IMR-90 (cell line): ENCODE results near the gene GABRD. TPM values are rescaled to one million over a fixed set of nuclear protein-coding genes. Genes with fewer than 3 reads are reported as not detected.

Experiments
- ATAC-seq: fragments of 200-7000 bp; cut with Tn5 transposase; 2 replicates; pipeline ENCODE4 v1.9.1; 2020; ENCODE audit warnings: low read depth, mild to moderate bottlenecking, moderate library complexity
- BruUV-seq: library from RNA; stranded (reverse); fragments of 400-500 nt; replicated peaks from 2 replicates; lab custom pipeline; 2021; lab: Mats Ljungman, UMichigan
- CTCF ChIA-PET: fragments of 300-600 bp; formaldehyde crosslinking; extraction: SDS; loops from one replicate; lab custom pipeline; 2021; ENCODE audit warnings: antibody characterized with exemption; lab: Yijun Ruan, JAX
- POLR2A ChIA-PET: fragments of 300-600 bp; sonication (Branson Sonifier 250); formaldehyde crosslinking; loops from one replicate; lab custom pipeline; 2022; ENCODE audit warnings: antibody characterized with exemption; ENCODE audit not compliant: unreplicated experiment; lab: Charles Lee
- DNase-seq: peaks from one replicate; pipeline ENCODE4 v3.0.0; 2013
- H2AFZ ChIP-seq: replicated peaks from 2 replicates; pipeline ENCODE3; 2013; ENCODE audit warnings: low read length, mild to moderate bottlenecking; ENCODE audit not compliant: poor library complexity
- H2AK5ac ChIP-seq: 2 replicates; pipeline ENCODE4 v1.6.1; 2013; ENCODE audit warnings: low read depth, low read length, inconsistent platforms
- H2AK9ac ChIP-seq: replicated peaks from 2 replicates; pipeline ENCODE3; 2013; ENCODE audit warnings: mild to moderate bottlenecking, low read depth, low read length, moderate library complexity; ENCODE audit not compliant: poor library complexity
- H2BK120ac ChIP-seq: 2 replicates; pipeline ENCODE4 v1.6.1; 2013; ENCODE audit warnings: low read depth, low read length, inconsistent platforms
- H2BK15ac ChIP-seq: 3 replicates; pipeline ENCODE4 v1.6.1; 2013; ENCODE audit warnings: low read depth, low read length, inconsistent platforms
- H2BK20ac ChIP-seq: 2 replicates; pipeline ENCODE4 v1.6.1; 2013; ENCODE audit warnings: low read depth, mild to moderate bottlenecking, inconsistent platforms, low read length, moderate library complexity
- H2BK5ac ChIP-seq: 2 replicates; pipeline ENCODE4 v1.6.1; 2013; ENCODE audit warnings: mild to moderate bottlenecking, low read depth, low read length, inconsistent platforms; ENCODE audit not compliant: poor library complexity, severe bottlenecking
- H3K14ac ChIP-seq: replicated peaks from 2 replicates; pipeline ENCODE4 v1.6.1; 2013; ENCODE audit warnings: low read depth, low read length, inconsistent platforms
- H3K18ac ChIP-seq: 2 replicates; pipeline ENCODE4 v1.6.1; 2013; ENCODE audit warnings: low read depth, low read length, control low read depth
- H3K23ac ChIP-seq: 2 replicates; pipeline ENCODE4 v1.6.1; 2013; ENCODE audit warnings: low read depth, low read length, inconsistent platforms
- H3K27ac ChIP-seq: 2 replicates; pipeline ENCODE4 v1.5.1; 2013; ENCODE audit warnings: mild to moderate bottlenecking, control low read depth, low read length; ENCODE audit not compliant: insufficient read depth
- H3K27me3 ChIP-seq: 2 replicates; pipeline ENCODE4 v1.6.1; 2013; ENCODE audit warnings: low read length; ENCODE audit not compliant: control insufficient read depth, insufficient read depth
- H3K36me3 ChIP-seq: 2 replicates; pipeline ENCODE4 v1.6.1; 2013; ENCODE audit warnings: low read length, mixed read lengths; ENCODE audit not compliant: control insufficient read depth, insufficient read depth
- H3K4ac ChIP-seq: 2 replicates; pipeline ENCODE4 v1.6.1; 2013; ENCODE audit warnings: low read depth, low read length, inconsistent platforms
- H3K4me1 ChIP-seq: 2 replicates; pipeline ENCODE4 v1.6.1; 2013; ENCODE audit warnings: low read length, mixed read lengths; ENCODE audit not compliant: control insufficient read depth, insufficient read depth
- H3K4me2 ChIP-seq: 2 replicates; pipeline ENCODE4 v1.6.1; 2013; ENCODE audit warnings: low read depth, mild to moderate bottlenecking, control low read depth, low read length, moderate library complexity
- H3K4me3 ChIP-seq: 2 replicates; pipeline ENCODE4 v1.5.1; 2013; ENCODE audit warnings: low read depth, mild to moderate bottlenecking, control low read depth, low read length, moderate library complexity; ENCODE audit not compliant: insufficient read depth
- H3K56ac ChIP-seq: 2 replicates; pipeline ENCODE4 v1.6.1; 2013; ENCODE audit warnings: low read length, inconsistent platforms; ENCODE audit not compliant: insufficient read depth; ENCODE audit errors: extremely low read depth
- H3K79me1 ChIP-seq, 2 experiments: 2 replicates each; pipeline ENCODE4 v1.6.1; 2013; ENCODE audit warnings: low read length in 2 of 2, inconsistent platforms in 1 of 2, low read depth in 1 of 2
- H3K9ac ChIP-seq: 2 replicates; pipeline ENCODE4 v1.6.1; 2013; ENCODE audit warnings: low read depth, low read length, control low read depth
- H3K9me1 ChIP-seq: 2 replicates; pipeline ENCODE4 v1.6.1; 2013; ENCODE audit warnings: low read length, inconsistent platforms; ENCODE audit not compliant: insufficient read depth
- H3K9me3 ChIP-seq: 2 replicates; pipeline ENCODE4 v1.6.1; 2013; ENCODE audit warnings: low read length; ENCODE audit not compliant: control insufficient read depth, insufficient read depth
- H4K20me1 ChIP-seq: 2 replicates; pipeline ENCODE4 v1.6.1; 2013; ENCODE audit warnings: low read length, inconsistent platforms; ENCODE audit not compliant: insufficient read depth
- H4K5ac ChIP-seq: 2 replicates; pipeline ENCODE4 v1.6.1; 2013; ENCODE audit warnings: mild to moderate bottlenecking, low read depth, low read length, control low read depth
- H4K8ac ChIP-seq, 2 experiments: 2 replicates each; pipeline ENCODE4 v1.6.1; 2013; ENCODE audit warnings: low read depth in 2 of 2, low read length in 2 of 2, control low read depth in 1 of 2, inconsistent platforms in 1 of 2
- H4K91ac ChIP-seq: 2 replicates; pipeline ENCODE4 v1.6.1; 2013; ENCODE audit warnings: low read depth, low read length, inconsistent platforms; ENCODE audit not compliant: insufficient read depth
- BHLHE40 ChIP-seq: fragments of 150-350 bp; IDR thresholded peaks from 2 replicates; pipeline ENCODE4 v1.6.1; 2016; ENCODE audit warnings: mild to moderate bottlenecking, low read depth, low read length
- CHD1 ChIP-seq: IDR thresholded peaks from 2 replicates; pipeline ENCODE4 v1.6.1; 2012; ENCODE audit warnings: low read depth, low read length, improper control_type of control experiment
- MXI1 ChIP-seq: IDR thresholded peaks from 2 replicates; pipeline ENCODE4 v1.6.1; 2012; ENCODE audit warnings: low read depth, mild to moderate bottlenecking, low read length, moderate library complexity, borderline replicate concordance
- NFE2L2 ChIP-seq: fragments of 150-350 bp; IDR thresholded peaks from 2 replicates; pipeline ENCODE4 v1.6.1; 2016; ENCODE audit warnings: low read depth, mild to moderate bottlenecking, low read length
- RAD21 ChIP-seq: IDR thresholded peaks from 2 replicates; pipeline ENCODE4 v1.6.1; 2012; ENCODE audit warnings: low read length, improper control_type of control experiment
- WGBS, 2 experiments: methylation state at CpG; one replicate each; pipeline versions ENCODE4 v1.1.5 to v1.1.7; 2013; ENCODE audit warnings: missing lambda C conversion rate in 2 of 2; ENCODE audit not compliant: insufficient read length in 1 of 2; ENCODE audit errors: extremely low coverage in 2 of 2; 5-methylcytosine and 5-hydroxymethylcytosine counted together
- dilution Hi-C: fragments of 300-500 bp; cut with HindIII; formaldehyde crosslinking; loops from one replicate; pipeline ENCODE4 v1.14.3; 2018; ENCODE audit warnings: low sequenced_read_pairs; ENCODE audit not compliant: unreplicated experiment
- in situ Hi-C: fragments of 300-500 bp; cut with MboI; formaldehyde crosslinking; loops from 3 replicates; pipeline ENCODE4 v1.14.3; 2019; ENCODE audit warnings: low sequenced_read_pairs, inconsistent platforms, mixed read lengths
- intact Hi-C: fragments of 100-400 bp; cut with micrococcal nuclease; formaldehyde crosslinking; loops from 2 replicates; pipeline ENCODE4 v1.10.0; 2022
- polyA plus RNA-seq, 3 experiments: library from polyadenylated mRNA; depleted of rRNA; stranded (reverse); fragments of >200 nt; gene quantifications; 2 replicates each; pipeline ENCODE4 v1.2.3, GENCODE V29; 2012; ENCODE audit warnings: low replicate concordance in 1 of 3
- total RNA-seq: library from RNA; depleted of rRNA; stranded (reverse); fragments of >200 nt; gene quantifications from 2 replicates; pipeline ENCODE4 v1.2.3, GENCODE V29; 2012
- TF ChIP-seq, protein P1 (sequence below): conservative IDR thresholded peaks from 2 replicates; pipeline ENCODE4 v1.5.1; 2012; ENCODE audit warnings: mild to moderate bottlenecking, low read depth, low read length, improper control_type of control experiment
- TF ChIP-seq, protein P2 (sequence below): fragments of 150-350 bp; IDR thresholded peaks from 2 replicates; pipeline ENCODE4 v1.6.1; 2017; ENCODE audit warnings: mild to moderate bottlenecking, antibody characterized with exemption, low read length, low read depth
- TF ChIP-seq, protein P3 (sequence below): fragments of 150-350 bp; IDR thresholded peaks from 2 replicates; pipeline ENCODE4 v1.6.1; 2016; ENCODE audit warnings: low read depth, mild to moderate bottlenecking, low read length, moderate library complexity, borderline replicate concordance

The GABRD gene
- total and polyA plus RNA-seq, 2 of the 4 experiments (the other 2 are of a cell fraction), result not detected

DNA sequence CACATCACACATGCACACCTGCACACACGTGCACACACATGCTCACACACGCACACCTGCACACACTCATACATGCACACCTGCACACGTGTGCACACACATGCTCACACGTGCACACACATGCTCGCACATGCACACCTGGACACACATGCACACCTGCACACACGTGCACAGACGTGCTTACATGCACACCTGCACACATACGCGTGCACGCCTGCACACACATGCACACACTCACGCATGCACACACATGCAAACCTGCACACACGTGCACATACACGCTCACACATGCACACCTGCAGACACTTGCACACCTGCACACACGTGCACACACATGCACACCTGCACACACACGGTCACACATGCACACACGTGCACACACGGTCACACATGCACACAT, 48.1 kb upstream of the GABRD start:
- no peak overlapping the region for H2AK9ac ChIP-seq
- no TSS peak for BruUV-seq
- POLR2A ChIA-PET, result no interaction called here
- H4K8ac ChIP-seq, result no peak overlapping the region
- no peak overlapping the region for H2BK5ac ChIP-seq
- no peak overlapping the region for H3K56ac ChIP-seq
- H3K79me1 ChIP-seq, result no peaks in the 10 kb centered on the region
- no peak overlapping the region for H3K23ac ChIP-seq
- intact Hi-C loops, result no loop called here
- H4K91ac ChIP-seq, result no peak overlapping the region
- no peak overlapping the region for H2AK5ac ChIP-seq
- H2AFZ ChIP-seq, result no peak overlapping the region
- dilution Hi-C loops, result no loop called here
- H3K4me2 ChIP-seq, result no peak overlapping the region
- no peaks in the 10 kb centered on the region for H3K4me1 ChIP-seq
- no peak overlapping the region for H3K27ac ChIP-seq
- DNase-seq (no peak), ATAC-seq (no peak)
- no peak for TF ChIP-seq BHLHE40
- TF ChIP-seq RAD21, result no peak
- TF ChIP-seq MXI1, result no peak
- no peak for TF ChIP-seq NFE2L2
- TF ChIP-seq, protein P1, sequence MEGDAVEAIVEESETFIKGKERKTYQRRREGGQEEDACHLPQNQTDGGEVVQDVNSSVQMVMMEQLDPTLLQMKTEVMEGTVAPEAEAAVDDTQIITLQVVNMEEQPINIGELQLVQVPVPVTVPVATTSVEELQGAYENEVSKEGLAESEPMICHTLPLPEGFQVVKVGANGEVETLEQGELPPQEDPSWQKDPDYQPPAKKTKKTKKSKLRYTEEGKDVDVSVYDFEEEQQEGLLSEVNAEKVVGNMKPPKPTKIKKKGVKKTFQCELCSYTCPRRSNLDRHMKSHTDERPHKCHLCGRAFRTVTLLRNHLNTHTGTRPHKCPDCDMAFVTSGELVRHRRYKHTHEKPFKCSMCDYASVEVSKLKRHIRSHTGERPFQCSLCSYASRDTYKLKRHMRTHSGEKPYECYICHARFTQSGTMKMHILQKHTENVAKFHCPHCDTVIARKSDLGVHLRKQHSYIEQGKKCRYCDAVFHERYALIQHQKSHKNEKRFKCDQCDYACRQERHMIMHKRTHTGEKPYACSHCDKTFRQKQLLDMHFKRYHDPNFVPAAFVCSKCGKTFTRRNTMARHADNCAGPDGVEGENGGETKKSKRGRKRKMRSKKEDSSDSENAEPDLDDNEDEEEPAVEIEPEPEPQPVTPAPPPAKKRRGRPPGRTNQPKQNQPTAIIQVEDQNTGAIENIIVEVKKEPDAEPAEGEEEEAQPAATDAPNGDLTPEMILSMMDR, result no peak
- TF ChIP-seq, protein P2, sequence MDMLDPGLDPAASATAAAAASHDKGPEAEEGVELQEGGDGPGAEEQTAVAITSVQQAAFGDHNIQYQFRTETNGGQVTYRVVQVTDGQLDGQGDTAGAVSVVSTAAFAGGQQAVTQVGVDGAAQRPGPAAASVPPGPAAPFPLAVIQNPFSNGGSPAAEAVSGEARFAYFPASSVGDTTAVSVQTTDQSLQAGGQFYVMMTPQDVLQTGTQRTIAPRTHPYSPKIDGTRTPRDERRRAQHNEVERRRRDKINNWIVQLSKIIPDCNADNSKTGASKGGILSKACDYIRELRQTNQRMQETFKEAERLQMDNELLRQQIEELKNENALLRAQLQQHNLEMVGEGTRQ, result no peak
- TF ChIP-seq, protein P3, sequence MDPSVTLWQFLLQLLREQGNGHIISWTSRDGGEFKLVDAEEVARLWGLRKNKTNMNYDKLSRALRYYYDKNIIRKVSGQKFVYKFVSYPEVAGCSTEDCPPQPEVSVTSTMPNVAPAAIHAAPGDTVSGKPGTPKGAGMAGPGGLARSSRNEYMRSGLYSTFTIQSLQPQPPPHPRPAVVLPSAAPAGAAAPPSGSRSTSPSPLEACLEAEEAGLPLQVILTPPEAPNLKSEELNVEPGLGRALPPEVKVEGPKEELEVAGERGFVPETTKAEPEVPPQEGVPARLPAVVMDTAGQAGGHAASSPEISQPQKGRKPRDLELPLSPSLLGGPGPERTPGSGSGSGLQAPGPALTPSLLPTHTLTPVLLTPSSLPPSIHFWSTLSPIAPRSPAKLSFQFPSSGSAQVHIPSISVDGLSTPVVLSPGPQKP, result no peak
- TF ChIP-seq CHD1, result no peak
- WGBS, 2 experiments, result 82% methylated on average over 15 of the region's 17 CpGs; no CpG with 5 or more reads in 1 of the 2 experiments
- H3K14ac ChIP-seq, result no peak overlapping the region
- no peaks in the 10 kb centered on the region for H3K9me1 ChIP-seq
- H4K20me1 ChIP-seq, result 0 out of 2 replicates have a peak, but pooled peaks cover 6% of the 10 kb centered on the region
- H3K36me3 ChIP-seq, result no peaks in the 10 kb centered on the region
- CTCF ChIA-PET, result no interaction called here
- in situ Hi-C loops, result loop anchor here (25.0 kb wide), 1 partner anchor 391 kb away; no protein-coding TSS in a partner anchor
- no peak overlapping the region for H2BK20ac ChIP-seq
- H3K4ac ChIP-seq, result no peak overlapping the region
- H3K9me3 ChIP-seq, result peaks cover 1% of the 10 kb centered on the region; the same call in 1 of the 2 replicates
- no peak overlapping the region for H3K4me3 ChIP-seq
- no peak overlapping the region for H4K5ac ChIP-seq
- H2BK15ac ChIP-seq, result no peak overlapping the region
- no peak overlapping the region for H2BK120ac ChIP-seq
- no peak overlapping the region for H3K18ac ChIP-seq
- H3K9ac ChIP-seq, result no peak overlapping the region
- H3K27me3 ChIP-seq, result peaks cover 14% of the 10 kb centered on the region; the same call in 1 of the 2 replicates
